ENCODE measurements around the gene SNTG2.

DNA sequence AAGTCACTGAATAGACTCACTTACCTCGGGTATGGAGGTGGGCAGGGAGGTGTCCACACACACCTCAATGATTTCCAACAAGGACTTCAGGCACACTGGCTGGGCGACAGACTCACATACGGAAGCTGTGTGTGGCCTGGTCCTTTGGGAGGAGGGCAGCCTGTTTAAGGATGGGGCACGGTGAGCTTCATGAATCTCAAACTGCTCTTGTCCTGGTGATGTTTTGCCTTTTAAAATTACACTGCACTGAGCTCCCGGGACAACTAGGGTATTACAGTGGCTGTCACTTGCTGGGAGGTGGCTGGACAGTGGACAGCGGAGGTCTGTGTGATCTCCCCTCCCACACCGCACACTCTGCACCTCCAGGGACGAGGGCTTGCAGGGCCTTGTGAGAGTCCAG is 211.6 kb downstream of the SNTG2 start:
- TF ChIP-seq, protein P1, sequence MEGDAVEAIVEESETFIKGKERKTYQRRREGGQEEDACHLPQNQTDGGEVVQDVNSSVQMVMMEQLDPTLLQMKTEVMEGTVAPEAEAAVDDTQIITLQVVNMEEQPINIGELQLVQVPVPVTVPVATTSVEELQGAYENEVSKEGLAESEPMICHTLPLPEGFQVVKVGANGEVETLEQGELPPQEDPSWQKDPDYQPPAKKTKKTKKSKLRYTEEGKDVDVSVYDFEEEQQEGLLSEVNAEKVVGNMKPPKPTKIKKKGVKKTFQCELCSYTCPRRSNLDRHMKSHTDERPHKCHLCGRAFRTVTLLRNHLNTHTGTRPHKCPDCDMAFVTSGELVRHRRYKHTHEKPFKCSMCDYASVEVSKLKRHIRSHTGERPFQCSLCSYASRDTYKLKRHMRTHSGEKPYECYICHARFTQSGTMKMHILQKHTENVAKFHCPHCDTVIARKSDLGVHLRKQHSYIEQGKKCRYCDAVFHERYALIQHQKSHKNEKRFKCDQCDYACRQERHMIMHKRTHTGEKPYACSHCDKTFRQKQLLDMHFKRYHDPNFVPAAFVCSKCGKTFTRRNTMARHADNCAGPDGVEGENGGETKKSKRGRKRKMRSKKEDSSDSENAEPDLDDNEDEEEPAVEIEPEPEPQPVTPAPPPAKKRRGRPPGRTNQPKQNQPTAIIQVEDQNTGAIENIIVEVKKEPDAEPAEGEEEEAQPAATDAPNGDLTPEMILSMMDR (IDR thresholded peaks at IDR 0.05), result no peak
- TF ChIP-seq POLR2A (IDR thresholded peaks at IDR 0.05), result no peak
